Mesendoderm (in vitro differentiated cells): ENCODE measurements around the gene ERBB4.

Source experiments
- DNase-seq: peaks from one replicate; pipeline ENCODE4 v3.0.0; 2013
- H2AK5ac ChIP-seq: 2 replicates; pipeline ENCODE4 v1.6.1; 2013; ENCODE audit warnings: low read length, inconsistent platforms
- H2BK120ac ChIP-seq: 2 replicates; pipeline ENCODE4 v1.6.1; 2013; ENCODE audit warnings: low read depth, mild to moderate bottlenecking, low read length, moderate library complexity, mixed read lengths
- H2BK15ac ChIP-seq: replicated peaks from 2 replicates; pipeline ENCODE4 v1.6.1; 2013; ENCODE audit warnings: low read depth, mild to moderate bottlenecking, moderate library complexity
- H2BK5ac ChIP-seq: 2 replicates; pipeline ENCODE4 v1.6.1; 2013; ENCODE audit warnings: low read length, inconsistent platforms
- H3K18ac ChIP-seq: 2 replicates; pipeline ENCODE4 v1.6.1; 2013; ENCODE audit warnings: mild to moderate bottlenecking, low read length, mixed read lengths
- H3K23ac ChIP-seq: one replicate; pipeline ENCODE4 v1.6.1; 2013; ENCODE audit warnings: low read length
- H3K27ac ChIP-seq: 2 replicates; pipeline ENCODE4 v1.5.1; 2013; ENCODE audit warnings: low read depth, mild to moderate bottlenecking, inconsistent platforms, low read length, moderate library complexity
- H3K27me3 ChIP-seq: 2 replicates; pipeline ENCODE4 v1.6.1; 2013; ENCODE audit warnings: low read length, control low read depth, mild to moderate bottlenecking, inconsistent platforms; ENCODE audit not compliant: insufficient read depth, poor library complexity
- H3K36me3 ChIP-seq: 2 replicates; pipeline ENCODE4 v1.6.1; 2013; ENCODE audit warnings: low read length, inconsistent platforms; ENCODE audit not compliant: control insufficient read depth, insufficient read depth
- H3K4ac ChIP-seq: one replicate; pipeline ENCODE4 v1.6.1; 2013; ENCODE audit warnings: low read depth, mild to moderate bottlenecking, low read length, moderate library complexity
- H3K4me1 ChIP-seq: 2 replicates; pipeline ENCODE4 v1.6.1; 2013; ENCODE audit warnings: low read depth, low read length, inconsistent platforms; ENCODE audit not compliant: control insufficient read depth
- H3K4me2 ChIP-seq: 2 replicates; pipeline ENCODE4 v1.6.1; 2013; ENCODE audit warnings: low read length
- H3K4me3 ChIP-seq: 2 replicates; pipeline ENCODE4 v1.5.1; 2013; ENCODE audit warnings: mild to moderate bottlenecking, low read length
- H3K56ac ChIP-seq: one replicate; pipeline ENCODE4 v1.6.1; 2013; ENCODE audit warnings: low read length
- H3K79me1 ChIP-seq: 2 replicates; pipeline ENCODE4 v1.6.1; 2013; ENCODE audit warnings: low read length, inconsistent platforms
- H3K79me2 ChIP-seq: 2 replicates; pipeline ENCODE4 v1.6.1; 2013; ENCODE audit warnings: mild to moderate bottlenecking, low read length; ENCODE audit not compliant: control insufficient read depth, insufficient read depth
- H3K9ac ChIP-seq: 2 replicates; pipeline ENCODE4 v1.6.1; 2013; ENCODE audit warnings: low read length, inconsistent platforms
- H4K5ac ChIP-seq: one replicate; pipeline ENCODE4 v1.6.1; 2013; ENCODE audit warnings: low read length
- H4K8ac ChIP-seq: one replicate; pipeline ENCODE4 v1.6.1; 2013; ENCODE audit warnings: low read depth, mild to moderate bottlenecking, control low read depth, low read length, moderate library complexity
- WGBS: extraction: QIAGEN DNeasy Blood & Tissue Kit; methylation state at CpG from one replicate; pipeline ENCODE4 v1.1.7; 2013; ENCODE audit warnings: low lambda C conversion rate, missing lambda C conversion rate; ENCODE audit not compliant: insufficient coverage; ENCODE audit errors: extremely low coverage; 5-methylcytosine and 5-hydroxymethylcytosine counted together

ERBB4 gene

DNA sequence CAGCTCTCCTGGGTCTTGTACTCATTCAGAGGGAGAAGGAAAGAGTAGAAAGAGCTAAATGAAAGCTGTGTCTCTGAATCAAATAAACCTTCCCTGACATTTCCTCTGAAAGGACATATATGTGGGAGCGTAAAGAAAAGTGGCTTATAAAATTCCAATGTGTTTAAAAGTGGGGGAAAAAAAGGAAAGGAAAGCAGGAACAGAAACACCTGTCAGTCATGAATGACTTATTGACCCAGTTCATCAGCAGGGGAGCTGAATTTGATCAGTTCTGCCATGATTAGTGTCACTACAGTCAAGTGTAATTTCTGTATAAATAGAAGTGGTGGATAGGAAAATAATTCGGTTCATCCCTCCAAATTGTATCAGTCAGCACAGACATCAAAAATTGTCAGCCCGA lies 382.5 kb downstream of the ERBB4 start:
- H3K79me1 ChIP-seq, result no peaks in the 10 kb centered on the region

DNA sequence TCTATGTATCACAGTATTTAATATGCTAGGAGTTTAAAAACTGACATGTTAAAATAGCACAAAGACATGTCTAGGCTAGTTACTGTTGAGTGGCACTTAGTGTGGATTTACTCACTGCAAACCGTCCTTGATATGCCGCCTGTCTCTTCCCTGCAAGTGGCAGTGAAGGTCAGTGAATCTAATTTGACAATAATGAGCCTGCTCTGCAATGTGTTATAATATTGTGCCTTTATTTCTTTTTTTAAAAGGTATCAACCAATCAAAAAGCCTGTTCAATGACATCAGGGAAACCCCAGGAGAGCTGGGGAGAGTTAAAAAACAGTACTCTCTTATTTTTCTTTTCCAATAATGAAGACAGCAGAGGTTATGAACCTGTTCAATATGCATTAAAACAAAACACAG lies 384.1 kb downstream of the ERBB4 start:
- Histone ChIP-seq H3K9ac (no peak overlapping the region), H2BK120ac (no peak overlapping the region), H4K5ac (no peak overlapping the region), H3K56ac (no peak overlapping the region), H3K36me3 (no peaks in the 10 kb centered on the region), H3K4ac (no peak overlapping the region), H2BK15ac (no peak overlapping the region), H3K79me2 (no peaks in the 10 kb centered on the region), H4K8ac (no peak overlapping the region), H3K4me1 (no peaks in the 10 kb centered on the region), H3K18ac (no peak overlapping the region), H3K23ac (no peak overlapping the region), H3K4me3 (no peak overlapping the region), H2BK5ac (no peak overlapping the region), H3K27ac (no peak overlapping the region), H2AK5ac (no peak overlapping the region), H3K4me2 (no peak overlapping the region), H3K79me1 (no peaks in the 10 kb centered on the region), H3K27me3 (no peaks in the 10 kb centered on the region)
- no peak for DNase-seq
- WGBS, result no CpG with 5 or more reads among the region's 2 CpGs

More for the DNA sequence above, 382.5 kb downstream of the ERBB4 start:
- Histone ChIP-seq H2AK5ac (no peak overlapping the region), H4K8ac (no peak overlapping the region), H3K4ac (no peak overlapping the region), H3K27ac (no peak overlapping the region), H2BK120ac (no peak overlapping the region), H3K9ac (no peak overlapping the region), H3K79me2 (no peaks in the 10 kb centered on the region), H3K27me3 (no peaks in the 10 kb centered on the region), H3K4me2 (no peak overlapping the region), H2BK5ac (no peak overlapping the region), H4K5ac (no peak overlapping the region), H3K4me1 (no peaks in the 10 kb centered on the region), H2BK15ac (no peak overlapping the region), H3K4me3 (no peak overlapping the region), H3K56ac (no peak overlapping the region), H3K18ac (no peak overlapping the region), H3K36me3 (no peaks in the 10 kb centered on the region), H3K23ac (no peak overlapping the region)
- no peak for DNase-seq
- WGBS, result no CpG with 5 or more reads among the region's 3 CpGs

DNA sequence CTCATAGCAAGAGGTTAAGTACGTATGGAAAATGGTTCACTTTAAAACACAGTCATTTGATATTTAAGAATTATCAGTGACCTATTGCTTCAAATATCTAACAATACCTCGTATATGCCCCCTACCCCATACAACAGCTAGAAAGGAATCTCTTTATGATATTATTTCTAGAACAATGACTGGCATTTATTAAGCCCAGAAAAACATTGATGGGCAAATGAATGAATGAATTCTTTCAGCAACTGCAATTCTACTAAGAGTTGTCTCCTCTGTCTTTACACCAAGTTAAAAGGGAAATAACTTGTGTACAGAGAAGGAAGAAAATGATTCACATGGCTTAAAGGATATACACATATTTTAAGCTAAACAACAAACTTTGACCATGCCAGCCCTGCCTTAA lies 384.7 kb downstream of the ERBB4 start:
- no peaks in the 10 kb centered on the region for H3K27me3 ChIP-seq
- no peak overlapping the region for H2BK15ac ChIP-seq
- no peak overlapping the region for H3K27ac ChIP-seq
- H3K4me3 ChIP-seq, result no peak overlapping the region
- H2BK5ac ChIP-seq, result no peak overlapping the region
- no peaks in the 10 kb centered on the region for H3K36me3 ChIP-seq
- no peak overlapping the region for H3K9ac ChIP-seq
- no peak overlapping the region for H2AK5ac ChIP-seq
- no peak overlapping the region for H3K56ac ChIP-seq
- no peak overlapping the region for H4K5ac ChIP-seq
- no CpG with 5 or more reads among the region's 2 CpGs for WGBS
- no peaks in the 10 kb centered on the region for H3K4me1 ChIP-seq
- no peak overlapping the region for H4K8ac ChIP-seq
- no peak overlapping the region for H3K18ac ChIP-seq
- DNase-seq, result no peak
- no peaks in the 10 kb centered on the region for H3K79me1 ChIP-seq
- H3K4me2 ChIP-seq, result no peak overlapping the region
- H3K4ac ChIP-seq, result no peak overlapping the region
- H3K23ac ChIP-seq, result no peak overlapping the region
- no peak overlapping the region for H2BK120ac ChIP-seq
- no peaks in the 10 kb centered on the region for H3K79me2 ChIP-seq

DNA sequence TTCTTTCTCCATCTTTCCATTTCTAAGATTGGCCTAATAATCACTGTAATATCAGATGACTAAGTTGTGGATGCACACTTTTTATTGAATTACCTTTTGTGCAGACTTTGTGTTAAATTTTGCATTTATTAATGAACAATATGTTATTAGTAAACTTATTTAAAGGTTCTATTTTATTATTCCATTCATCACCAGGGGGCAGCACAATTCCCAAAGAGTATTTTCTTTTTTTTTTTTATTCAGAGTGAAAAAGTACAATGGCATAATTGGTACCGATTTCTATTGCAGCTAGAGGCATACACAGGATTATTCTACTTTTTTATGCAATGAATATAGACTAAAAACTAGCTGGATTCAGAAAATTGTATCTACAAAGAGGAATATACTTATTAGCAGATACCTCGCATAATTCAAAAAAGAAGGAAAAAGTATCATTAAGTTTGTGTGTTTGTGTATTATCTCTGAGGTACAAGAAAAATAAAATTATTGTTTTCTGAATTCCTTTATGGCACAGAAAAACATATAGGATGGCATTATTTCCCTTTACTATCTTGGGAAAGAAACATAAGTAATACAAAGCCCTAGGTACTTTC lies 390.6 kb downstream of the ERBB4 start:
- H2BK120ac ChIP-seq, result no peak overlapping the region
- WGBS, result no CpG with 5 or more reads among the region's 2 CpGs
- DNase-seq, result no peak

DNA sequence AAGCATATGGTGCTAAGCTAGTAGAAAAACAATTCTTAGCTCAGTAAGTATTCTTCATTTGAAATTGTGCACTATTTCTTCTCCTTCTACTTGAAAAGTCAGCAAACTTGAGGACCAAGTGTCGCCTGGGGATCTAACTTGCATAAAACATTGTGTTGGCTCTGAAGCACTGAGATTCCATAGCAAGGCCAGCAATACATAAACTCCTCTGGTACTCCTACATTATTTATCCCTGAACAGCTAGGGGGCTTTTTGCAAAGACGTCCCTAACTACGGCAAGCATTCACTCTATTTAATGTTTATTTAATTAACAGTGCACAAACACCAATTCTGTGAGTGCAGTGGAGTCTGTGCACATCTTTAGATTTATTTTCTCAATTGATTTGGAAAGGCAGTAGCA lies 392.2 kb downstream of the ERBB4 start:
- Histone ChIP-seq H3K9ac (no peak overlapping the region), H3K4me1 (no peaks in the 10 kb centered on the region), H3K79me2 (no peaks in the 10 kb centered on the region), H3K4me3 (no peak overlapping the region), H3K27me3 (no peaks in the 10 kb centered on the region), H4K5ac (no peak overlapping the region), H3K36me3 (no peaks in the 10 kb centered on the region), H2BK15ac (no peak overlapping the region), H2AK5ac (no peak overlapping the region), H2BK120ac (no peak overlapping the region), H2BK5ac (no peak overlapping the region), H3K27ac (no peak overlapping the region), H3K4ac (no peak overlapping the region), H3K79me1 (no peaks in the 10 kb centered on the region), H3K4me2 (no peak overlapping the region), H3K56ac (no peak overlapping the region), H3K23ac (no peak overlapping the region), H4K8ac (no peak overlapping the region), H3K18ac (no peak overlapping the region)
- no CpG with 5 or more reads among the region's 3 CpGs for WGBS
- DNase-seq, result no peak

More for the DNA sequence above, 390.6 kb downstream of the ERBB4 start:
- Histone ChIP-seq H3K18ac (no peak overlapping the region), H3K4me2 (no peak overlapping the region), H2AK5ac (no peak overlapping the region), H4K5ac (no peak overlapping the region), H3K4me1 (no peaks in the 10 kb centered on the region), H3K27me3 (no peaks in the 10 kb centered on the region), H3K79me1 (no peaks in the 10 kb centered on the region), H3K27ac (no peak overlapping the region), H3K79me2 (no peaks in the 10 kb centered on the region), H2BK5ac (no peak overlapping the region), H3K36me3 (no peaks in the 10 kb centered on the region), H3K4ac (no peak overlapping the region), H3K23ac (no peak overlapping the region), H3K56ac (no peak overlapping the region), H3K9ac (no peak overlapping the region), H2BK15ac (no peak overlapping the region), H3K4me3 (no peak overlapping the region), H4K8ac (no peak overlapping the region)

DNA sequence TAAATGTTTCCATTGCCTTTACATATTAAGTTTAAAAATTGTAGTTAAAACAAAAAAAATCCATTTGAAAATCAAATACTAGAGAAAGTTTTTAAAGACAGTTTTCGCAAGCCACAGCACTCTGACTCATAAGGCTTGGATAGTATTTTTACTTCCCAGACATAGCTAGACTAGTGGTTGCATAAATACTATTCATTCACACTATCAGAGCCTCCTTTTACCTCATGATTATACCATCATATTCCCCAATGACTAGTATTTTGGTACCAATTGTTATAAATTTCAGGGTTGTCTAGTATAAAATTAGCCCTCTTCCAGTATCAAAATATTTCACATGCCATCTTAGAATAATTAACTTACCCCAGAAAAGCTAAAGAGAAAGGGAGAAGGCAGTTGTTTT lies 393.5 kb downstream of the ERBB4 start:
- H3K4me1 ChIP-seq, result no peaks in the 10 kb centered on the region
- H3K4me3 ChIP-seq, result no peak overlapping the region
- no peak overlapping the region for H3K4ac ChIP-seq
- no CpG with 5 or more reads among the region's 1 CpG for WGBS
- H3K36me3 ChIP-seq, result no peaks in the 10 kb centered on the region
- no peak overlapping the region for H2BK5ac ChIP-seq
- no peak overlapping the region for H3K4me2 ChIP-seq
- H3K56ac ChIP-seq, result no peak overlapping the region
- no peak overlapping the region for H3K18ac ChIP-seq
- no peak overlapping the region for H4K8ac ChIP-seq
- no peak overlapping the region for H2BK120ac ChIP-seq
- H3K9ac ChIP-seq, result no peak overlapping the region
- no peak overlapping the region for H2BK15ac ChIP-seq
- H3K27ac ChIP-seq, result no peak overlapping the region
- H2AK5ac ChIP-seq, result no peak overlapping the region
- H3K23ac ChIP-seq, result no peak overlapping the region
- H4K5ac ChIP-seq, result no peak overlapping the region
- no peaks in the 10 kb centered on the region for H3K27me3 ChIP-seq
- DNase-seq, result no peak
- H3K79me2 ChIP-seq, result no peaks in the 10 kb centered on the region
- H3K79me1 ChIP-seq, result no peaks in the 10 kb centered on the region
